ENCODE data around the gene WDR90.
A peak's percentile ranks its signal among the peaks of the same experiment; 100 is the strongest.

The WDR90 gene

DNA sequence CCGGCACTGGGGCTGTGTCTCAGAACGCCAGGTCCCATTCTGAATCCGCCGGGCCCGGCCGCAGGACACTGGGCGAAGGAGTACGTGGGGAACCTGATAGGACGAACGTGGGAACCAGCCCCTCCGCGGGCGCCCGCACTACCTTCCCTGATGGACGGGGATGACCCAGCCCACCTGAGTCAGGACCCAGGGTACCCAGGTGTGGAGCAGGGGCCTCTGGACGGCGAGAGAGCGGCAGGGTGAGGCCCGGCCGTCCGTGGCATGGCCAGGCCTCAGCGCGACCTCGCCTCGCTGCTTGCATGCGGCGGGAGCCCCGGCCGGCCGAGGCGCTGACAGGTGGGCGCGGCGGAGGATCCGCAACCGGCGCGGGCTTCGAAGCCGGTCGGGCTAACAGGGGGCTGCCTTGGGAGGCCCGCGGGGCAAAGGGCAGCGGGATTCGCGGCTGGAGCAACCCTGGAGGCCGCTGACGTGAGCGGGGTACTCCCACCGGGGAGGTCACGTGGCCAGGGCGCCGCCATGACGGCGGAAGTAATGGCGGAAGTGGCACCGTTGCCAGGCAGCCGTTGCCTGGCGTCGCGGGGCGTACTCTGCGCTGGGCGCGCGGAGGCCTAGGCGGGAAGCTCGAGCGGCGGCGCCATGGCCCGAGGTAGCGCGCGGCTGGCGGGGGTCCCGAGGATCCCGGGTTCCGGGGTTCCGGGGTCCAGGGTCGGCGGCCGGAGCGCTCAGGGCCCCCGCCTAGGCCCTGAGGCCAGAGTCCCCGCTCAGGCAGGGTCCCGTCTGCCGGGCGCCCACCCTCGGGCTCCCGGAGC lies at the start of gene WDR90:
Gene WDR90 (plus strand): TSS at position 585 of the 809 bp plus-strand sequence. CDS start 52 bp downstream, at position 637.
- DNase-seq = peak; percentile 98

DNA sequence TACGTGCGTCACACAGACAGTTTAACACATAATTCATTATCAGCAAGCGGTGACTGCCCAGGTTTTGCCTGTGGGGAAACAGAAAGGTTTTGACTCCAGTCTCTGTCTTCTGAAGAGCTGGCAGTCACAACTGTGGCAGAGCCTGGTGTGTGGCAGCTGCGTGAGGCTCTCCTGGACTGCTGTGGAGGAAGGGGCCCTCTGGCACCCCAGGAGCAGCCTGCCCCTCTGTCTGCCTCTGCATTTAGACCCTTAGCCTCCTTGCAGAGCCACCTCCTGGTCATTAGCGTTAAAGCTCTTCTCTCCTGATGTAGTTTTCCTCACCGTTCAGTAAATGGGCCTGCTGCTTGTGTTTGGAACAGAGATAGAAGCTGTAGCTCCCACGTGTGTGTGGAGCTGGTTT lies 48.4 kb upstream of the WDR90 start:
- DNase-seq = no peak

DNA sequence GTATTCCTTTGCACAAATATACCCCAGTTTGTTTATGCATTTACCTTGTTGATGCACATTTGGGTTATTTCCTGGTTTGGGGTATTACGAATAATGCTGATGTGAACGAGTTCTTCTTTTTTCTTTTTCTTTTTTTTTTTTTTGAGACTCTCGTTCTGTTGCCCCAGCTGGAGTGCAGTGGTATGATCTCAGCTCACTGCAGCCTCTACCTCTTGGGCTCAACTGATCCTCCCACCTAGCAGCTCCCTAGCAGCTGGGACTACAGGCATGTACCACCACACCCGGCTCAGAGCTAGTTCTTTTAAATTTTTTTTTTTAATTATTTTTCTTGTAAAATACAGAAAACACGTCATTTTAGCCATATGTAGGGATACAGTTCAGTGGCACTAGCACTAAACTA lies 45.2 kb upstream of the WDR90 start:
- DNase-seq = no peak

DNA sequence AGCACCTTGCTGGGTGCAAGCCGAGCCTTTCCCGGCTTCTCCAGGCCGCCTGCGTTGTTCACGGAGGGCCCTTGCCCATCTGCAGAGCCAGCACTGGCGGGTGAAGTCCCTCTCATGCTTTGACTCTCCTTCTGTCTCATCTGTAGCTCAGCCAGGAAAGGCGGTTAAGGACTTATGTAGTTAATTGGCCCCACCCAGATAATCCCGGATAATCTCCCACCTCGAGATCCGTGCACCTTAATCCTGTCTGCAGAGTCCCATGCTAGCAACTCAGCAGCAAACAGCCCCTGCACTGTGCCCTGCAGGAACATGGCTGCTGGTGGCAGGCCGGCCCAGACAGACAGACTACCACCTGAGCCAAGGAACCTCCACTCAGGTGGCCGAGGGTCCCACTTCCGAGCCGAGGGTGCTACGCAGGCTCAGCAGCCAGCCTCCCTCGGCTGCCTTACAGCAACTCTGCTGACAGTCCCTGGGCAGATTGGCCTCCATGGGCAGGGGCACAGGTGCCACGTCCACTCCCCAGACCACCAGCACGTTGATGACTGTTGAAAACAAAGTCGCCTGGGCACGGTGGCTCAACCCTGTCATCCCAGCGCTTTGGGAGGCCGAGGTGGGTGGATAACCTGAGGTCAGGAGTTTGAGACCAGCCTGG lies 42.4 kb upstream of the WDR90 start:
- DNase-seq = no peak

DNA sequence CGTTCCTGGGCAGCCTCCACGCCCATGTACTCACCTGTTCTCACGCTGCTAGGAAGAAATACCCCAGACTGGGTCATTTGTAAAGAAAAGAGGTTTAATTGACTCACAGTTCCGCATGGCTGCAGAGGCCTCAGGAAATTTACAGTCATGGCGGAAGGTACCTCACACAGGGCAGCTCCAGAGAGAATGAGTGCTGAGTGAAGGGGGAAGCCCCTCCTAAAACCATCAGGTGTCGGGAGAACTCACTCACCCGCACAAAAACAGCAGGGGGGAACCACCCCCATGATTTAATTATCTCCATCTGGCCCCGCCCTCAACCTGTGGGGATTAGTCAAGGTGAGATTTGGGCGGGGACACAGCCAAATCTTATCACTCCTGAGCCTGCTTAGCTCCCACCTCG lies 41.1 kb upstream of the WDR90 start:
- no peak for DNase-seq

DNA sequence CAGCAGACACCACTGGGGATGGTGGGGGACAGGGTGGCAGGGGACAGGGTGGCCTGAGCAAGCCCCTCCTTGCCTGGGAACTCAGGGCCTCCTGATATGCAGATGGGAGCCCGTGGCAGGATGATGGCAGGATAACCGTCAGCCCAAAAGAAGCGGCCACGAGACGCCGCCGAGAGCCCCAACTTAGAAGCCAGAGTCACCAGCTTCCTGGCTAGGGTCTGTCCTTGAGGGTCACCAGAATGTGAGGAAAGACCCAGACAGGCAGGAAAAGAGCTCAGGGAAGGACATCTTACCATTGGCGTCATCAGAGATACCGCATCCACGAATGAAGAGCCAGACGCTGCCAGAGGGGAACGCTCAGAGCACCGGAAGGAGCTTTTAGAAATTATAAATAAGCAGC lies 39.8 kb upstream of the WDR90 start:
- no peak for DNase-seq

GRCh38 chr16:609984-610383 lies 39.2 kb upstream of the WDR90 start:
- no peak for DNase-seq

DNA sequence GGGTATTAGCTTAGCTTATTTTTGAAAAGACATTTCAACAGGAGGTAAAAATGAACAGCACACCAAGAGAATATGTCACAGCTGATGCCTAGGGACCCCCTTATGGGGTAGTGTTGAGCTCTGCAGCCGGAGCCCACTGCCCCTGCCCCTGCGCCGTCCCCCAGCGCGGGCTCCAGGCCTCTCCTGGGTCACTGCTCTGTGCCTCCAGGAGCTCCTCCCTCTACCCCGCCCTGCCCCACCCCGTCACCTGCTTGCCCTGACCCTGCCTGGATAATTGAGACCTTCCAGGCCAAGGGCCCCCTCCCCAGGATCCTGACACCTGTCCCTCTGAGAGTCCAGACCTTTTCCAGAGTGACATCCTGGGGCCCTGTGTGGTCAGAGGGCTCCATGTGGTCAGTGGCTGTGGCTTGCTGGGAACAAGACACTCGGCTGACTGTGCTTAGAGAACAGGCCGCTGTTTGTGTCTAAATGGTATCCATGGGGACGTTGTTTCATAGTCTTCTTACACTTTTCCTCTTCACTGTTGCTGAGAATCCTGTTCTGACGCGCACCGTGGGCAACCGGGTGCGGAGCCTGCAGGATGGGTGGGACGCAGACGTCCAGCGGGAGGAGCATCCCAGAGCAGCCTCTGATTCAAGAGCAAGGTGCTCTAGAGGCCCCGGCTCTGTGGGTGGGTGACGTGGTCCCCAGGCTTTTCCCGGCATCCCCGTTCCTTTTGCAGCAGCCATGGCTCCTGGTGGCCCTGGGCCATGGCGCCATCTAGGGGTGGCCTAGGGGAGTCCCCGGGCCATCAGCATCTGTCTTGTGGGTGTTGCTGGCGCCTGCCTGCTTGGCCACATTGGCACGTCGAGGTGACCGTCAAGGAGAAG lies 38.4 kb upstream of the WDR90 start:
- peak; percentile 83 for DNase-seq

GRCh38 chr16:615122-615521 lies 34.0 kb upstream of the WDR90 start:
- DNase-seq = no peak

GRCh38 chr16:616733-617586 lies 32.2 kb upstream of the WDR90 start:
- no peak for DNase-seq

GRCh38 chr16:617855-618254 lies 31.3 kb upstream of the WDR90 start:
- no peak for DNase-seq

- DNase-seq = no peak
Measured at GRCh38 chr16:619476-620100, 29.6 kb upstream of the WDR90 start.

DNA sequence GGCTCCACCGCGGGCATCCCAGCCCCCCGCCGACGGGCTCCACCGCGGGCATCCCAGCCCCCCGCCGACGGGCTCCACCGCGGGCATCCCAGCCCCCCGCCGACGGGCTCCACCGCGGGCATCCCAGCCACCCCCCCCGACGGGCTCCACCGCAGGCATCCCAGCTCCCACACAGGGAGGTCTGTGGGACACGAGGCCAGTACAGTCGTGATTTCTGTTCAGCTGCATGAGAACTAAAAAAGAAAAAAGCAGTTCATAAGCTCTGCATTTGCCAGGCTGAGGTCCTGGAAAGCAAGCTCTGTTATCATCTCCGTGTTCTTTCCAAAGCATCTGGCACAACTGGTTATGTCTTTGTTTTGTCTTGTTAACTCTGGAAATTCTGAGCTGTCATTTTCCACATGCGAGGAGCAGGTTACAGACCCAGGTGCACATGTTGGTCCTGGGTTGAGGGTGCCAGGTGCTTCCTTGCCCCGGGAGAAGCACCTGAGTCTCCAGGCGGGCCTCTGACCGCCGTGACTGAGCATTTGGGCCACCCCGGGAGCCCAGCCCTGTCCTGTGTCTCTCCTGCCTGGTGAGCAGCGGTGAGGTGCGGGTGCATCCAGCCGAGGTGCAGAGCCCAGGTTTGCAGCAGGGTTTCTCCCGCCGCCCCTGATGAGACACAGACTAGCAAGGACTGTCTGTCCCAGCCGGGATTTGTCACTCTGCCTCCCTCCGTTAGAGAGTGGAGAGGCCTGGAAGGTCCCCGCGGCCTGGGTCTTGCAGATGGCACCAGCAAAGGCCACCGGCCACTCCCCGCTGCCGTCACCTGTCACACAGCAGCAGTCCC lies 28.3 kb upstream of the WDR90 start:
- DNase-seq = no peak

- no peak for DNase-seq
Measured at GRCh38 chr16:621526-622105, 27.5 kb upstream of the WDR90 start.

- DNase-seq = no peak
Measured at GRCh38 chr16:622920-623280, 26.3 kb upstream of the WDR90 start.

DNA sequence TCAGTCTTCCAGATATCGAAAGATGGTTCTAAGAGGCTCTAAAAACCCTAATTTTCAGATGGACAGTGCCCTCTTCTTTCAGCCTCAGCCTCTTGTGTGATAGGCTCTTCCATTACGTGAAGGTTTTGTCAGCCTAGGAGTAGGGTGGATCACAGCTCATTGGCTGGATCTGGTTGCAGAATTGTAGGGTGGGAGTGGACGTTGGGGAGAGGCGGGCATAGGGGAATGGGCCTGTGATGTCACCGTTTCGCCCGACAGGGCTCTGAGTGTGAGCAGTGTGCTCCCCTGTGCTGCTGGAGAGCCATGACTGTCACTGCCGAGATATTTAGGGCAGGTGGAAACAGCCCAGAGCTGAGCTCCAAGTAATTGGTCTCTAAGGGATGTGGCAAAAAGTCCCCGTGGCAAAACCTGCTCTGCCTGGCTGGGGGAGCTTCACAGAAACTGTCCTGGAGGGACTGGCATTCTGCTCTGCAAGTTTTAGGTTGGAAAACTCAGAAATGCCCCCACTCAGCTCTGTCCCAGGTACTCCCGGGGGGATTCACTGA lies 24.6 kb upstream of the WDR90 start:
- no peak for DNase-seq

DNA sequence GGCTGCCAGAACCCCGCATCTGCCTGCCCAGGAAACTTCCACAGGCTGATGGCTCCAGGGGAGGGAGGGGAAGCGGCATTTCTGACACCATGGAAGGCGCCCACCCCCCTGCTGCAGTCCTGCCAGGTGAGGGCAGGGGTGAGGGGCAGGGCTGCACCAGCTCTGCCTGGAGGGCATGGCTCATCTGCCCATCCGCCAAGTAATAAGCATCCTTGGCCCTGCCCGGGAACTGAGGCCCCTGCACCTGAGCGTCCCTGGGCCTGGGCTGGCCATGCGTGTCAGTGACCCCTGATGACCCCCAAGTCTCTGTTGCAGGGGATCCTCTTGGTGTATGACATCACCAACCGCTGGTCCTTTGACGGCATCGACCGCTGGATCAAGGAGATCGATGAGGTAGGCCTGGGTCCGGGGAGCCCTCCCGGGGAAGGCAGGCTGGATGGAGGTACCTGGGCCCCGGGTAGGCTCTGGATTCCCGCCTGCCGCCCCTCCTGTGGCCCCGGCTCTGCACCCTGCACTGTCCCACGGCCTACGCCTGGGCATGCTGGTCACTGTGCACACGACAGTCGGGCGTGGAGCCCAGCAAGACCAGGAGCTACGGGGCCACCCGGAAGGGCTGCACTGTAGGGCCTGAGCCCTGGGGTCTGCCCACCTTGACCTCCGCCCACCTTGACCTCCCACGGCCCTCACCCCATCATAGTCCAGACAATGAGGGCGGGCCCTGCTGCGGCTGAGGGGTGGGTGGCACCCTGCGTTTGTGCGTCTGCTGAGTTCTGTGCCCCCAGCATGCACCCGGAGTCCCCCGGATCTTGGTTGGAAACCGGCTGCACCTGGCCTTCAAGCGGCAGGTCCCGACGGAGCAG lies 23.8 kb upstream of the WDR90 start:
- no peak for DNase-seq

DNA sequence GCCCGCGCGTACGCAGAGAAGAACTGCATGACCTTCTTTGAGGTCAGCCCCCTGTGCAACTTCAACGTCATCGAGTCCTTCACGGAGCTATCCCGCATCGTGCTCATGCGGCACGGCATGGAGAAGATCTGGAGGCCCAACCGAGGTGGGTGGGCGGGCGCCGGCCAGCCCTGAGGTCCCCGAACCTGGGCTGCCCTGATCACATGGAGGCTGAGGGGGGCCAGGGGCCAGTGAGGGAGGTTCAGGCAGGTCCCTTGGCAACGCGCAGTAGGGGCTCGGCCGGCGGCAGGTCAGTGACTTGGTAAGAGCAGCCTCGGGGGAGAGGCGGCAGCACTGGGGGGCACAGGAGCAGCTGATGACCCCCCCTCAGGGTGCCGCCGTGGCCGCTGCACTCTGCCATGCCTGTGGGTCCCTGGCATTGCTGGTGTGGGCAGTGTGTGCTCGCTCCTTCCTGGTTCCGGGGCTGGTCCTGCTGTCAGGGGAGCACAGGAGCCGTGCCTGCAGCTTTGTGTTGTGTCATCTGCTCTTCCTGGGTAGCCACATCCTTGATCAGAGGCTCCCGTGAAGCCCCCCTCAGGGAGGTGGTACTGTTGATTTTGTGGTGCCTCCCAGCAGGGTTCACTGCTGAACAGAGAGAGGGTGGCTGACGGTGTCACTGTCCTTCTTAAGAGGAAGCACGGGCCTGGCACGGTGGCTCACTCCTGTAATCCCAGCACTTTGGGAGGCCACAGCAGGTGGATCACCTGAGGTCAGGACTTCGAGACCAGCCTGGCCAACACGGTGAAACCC lies 23.0 kb upstream of the WDR90 start:
- DNase-seq = no peak
